Measurements from ENCODE around the gene ITGA11. TPM values are rescaled to one million over a fixed set of nuclear protein-coding genes. Genes with fewer than 3 reads are reported as not detected.

Gene ITGA11
- total and polyA plus RNA-seq, 12 donors = 1.4 to 25.9 (median 12.3) TPM

GRCh38 chr15:68386587-68387288 lies 45.2 kb downstream of the ITGA11 start:
- H3K27ac ChIP-seq = no peak overlapping the region
- TF ChIP-seq, protein P1, sequence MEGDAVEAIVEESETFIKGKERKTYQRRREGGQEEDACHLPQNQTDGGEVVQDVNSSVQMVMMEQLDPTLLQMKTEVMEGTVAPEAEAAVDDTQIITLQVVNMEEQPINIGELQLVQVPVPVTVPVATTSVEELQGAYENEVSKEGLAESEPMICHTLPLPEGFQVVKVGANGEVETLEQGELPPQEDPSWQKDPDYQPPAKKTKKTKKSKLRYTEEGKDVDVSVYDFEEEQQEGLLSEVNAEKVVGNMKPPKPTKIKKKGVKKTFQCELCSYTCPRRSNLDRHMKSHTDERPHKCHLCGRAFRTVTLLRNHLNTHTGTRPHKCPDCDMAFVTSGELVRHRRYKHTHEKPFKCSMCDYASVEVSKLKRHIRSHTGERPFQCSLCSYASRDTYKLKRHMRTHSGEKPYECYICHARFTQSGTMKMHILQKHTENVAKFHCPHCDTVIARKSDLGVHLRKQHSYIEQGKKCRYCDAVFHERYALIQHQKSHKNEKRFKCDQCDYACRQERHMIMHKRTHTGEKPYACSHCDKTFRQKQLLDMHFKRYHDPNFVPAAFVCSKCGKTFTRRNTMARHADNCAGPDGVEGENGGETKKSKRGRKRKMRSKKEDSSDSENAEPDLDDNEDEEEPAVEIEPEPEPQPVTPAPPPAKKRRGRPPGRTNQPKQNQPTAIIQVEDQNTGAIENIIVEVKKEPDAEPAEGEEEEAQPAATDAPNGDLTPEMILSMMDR (IDR thresholded peaks at IDR 0.05) = no peak
- ATAC-seq = no peak
- no peak overlapping the region for H3K4me3 ChIP-seq
- intact Hi-C loops (cut with DNase I) = loop anchor here in 2 of 10 donors (5.0 kb wide), 2 partner anchors 134 to 139 kb away; no protein-coding TSS in a partner anchor
- no peaks in the 10 kb centered on the region for H3K9me3 ChIP-seq
- 91 to 92% methylated on average over 9 of the region's 9 CpGs for WGBS, 2 donors
- H3K36me3 ChIP-seq = no peaks in the 10 kb centered on the region
- DNase-seq = no peak
- H3K4me1 ChIP-seq = peaks cover 0 to 19% (median 0%) of the 10 kb centered on the region in 9 donors
- H3K27me3 ChIP-seq = peaks cover 0 to 5% (median 0%) of the 10 kb centered on the region in 7 donors

GRCh38 chr15:68385671-68386586 lies 46.0 kb downstream of the ITGA11 start:
- no peak overlapping the region for H3K27ac ChIP-seq
- 94 to 95% methylated on average over 8 of the region's 8 CpGs for WGBS, 2 donors
- no peak overlapping the region for H3K4me3 ChIP-seq
- no peak for ATAC-seq
- intact Hi-C loops (cut with DNase I) = loop anchor here in 2 of 10 donors (5.0 kb wide), 2 partner anchors 134 to 139 kb away; no protein-coding TSS in a partner anchor
- no peaks in the 10 kb centered on the region for H3K36me3 ChIP-seq
- DNase-seq = no peak
- H3K9me3 ChIP-seq = no peaks in the 10 kb centered on the region
- H3K27me3 ChIP-seq = peaks cover 0 to 5% (median 0%) of the 10 kb centered on the region in 7 donors
- peaks cover 0 to 16% (median 0%) of the 10 kb centered on the region in 9 donors for H3K4me1 ChIP-seq
- TF ChIP-seq, protein P1 (IDR thresholded peaks at IDR 0.05) = no peak

DNA sequence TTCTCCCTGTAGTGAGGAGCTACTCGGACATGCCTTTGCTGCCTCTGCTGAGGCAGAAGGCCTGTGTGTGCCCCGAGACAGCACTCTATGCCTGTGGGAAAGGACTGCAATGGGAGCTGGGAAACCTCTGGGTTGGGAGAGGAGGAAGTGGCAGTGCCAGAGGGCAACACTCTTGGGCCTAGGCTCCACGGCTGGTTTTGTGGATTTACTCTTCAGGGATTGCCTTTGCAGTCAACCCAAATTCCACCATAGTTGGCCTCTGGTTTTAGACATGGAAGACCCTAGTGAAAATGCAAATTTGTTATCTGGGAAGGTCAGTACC lies 46.8 kb downstream of the ITGA11 start:
- H3K36me3 ChIP-seq = no peaks in the 10 kb centered on the region
- TF ChIP-seq, protein P1 (IDR thresholded peaks at IDR 0.05) = no peak
- DNase-seq = no peak
- H3K27me3 ChIP-seq = peaks cover 0 to 5% (median 0%) of the 10 kb centered on the region in 7 donors
- no peak overlapping the region for H3K4me3 ChIP-seq
- peaks cover 0 to 9% (median 0%) of the 10 kb centered on the region in 9 donors for H3K4me1 ChIP-seq
- H3K9me3 ChIP-seq = no peaks in the 10 kb centered on the region
- H3K27ac ChIP-seq = peak overlapping the region in 2 of 10 donors; percentile 16 to 33
- no peak for ATAC-seq
- intact Hi-C loops (cut with DNase I) = loop anchor here in 2 of 10 donors (5.0 kb wide), 2 partner anchors 133 to 138 kb away; no protein-coding TSS in a partner anchor
- 93 to 97% methylated on average over 3 of the region's 3 CpGs for WGBS, 2 donors
